Panc1 (cell line): ENCODE results near the gene ZFYVE28.

ENCODE experiments used
- CTCF ChIP-seq: fragments of 450-650 bp; IDR thresholded peaks from 2 replicates; pipeline ENCODE4 v1.5.1; 2017; ENCODE audit warnings: mild to moderate bottlenecking
- POLR2AphosphoS5 ChIP-seq: IDR thresholded peaks from 2 replicates; pipeline ENCODE4 v1.6.1; 2012; ENCODE audit warnings: mild to moderate bottlenecking, low read depth, low read length, moderate library complexity

GRCh38 chr4:2245057-2245786, 173.2 kb downstream of the ZFYVE28 start:
- TF ChIP-seq CTCF (no peak), POLR2AphosphoS5 (no peak)
